HCT116 (cell line): ENCODE data around the gene LRRC3. TPM values are rescaled to one million over a fixed set of nuclear protein-coding genes. Genes with fewer than 3 reads are reported as not detected.

Experiments used
- ATAC-seq: fragments of 200-7000 bp; cut with Tn5 transposase; 2 replicates; pipeline ENCODE4 v1.9.1; 2020; ENCODE audit warnings: mild to moderate bottlenecking, moderate library complexity
- BruUV-seq: library from RNA; stranded (reverse); fragments of 400-500 nt; replicated peaks from 2 replicates; lab custom pipeline; 2021; lab: Mats Ljungman, UMichigan
- CTCF ChIA-PET: fragments of 300-600 bp; sonication (Branson Sonifier 250); formaldehyde crosslinking; loops from one replicate; lab custom pipeline; 2021; ENCODE audit warnings: antibody characterized with exemption; lab: Charles Lee
- POLR2A ChIA-PET: fragments of 300-600, 350-600 bp; sonication (Branson Sonifier 250); formaldehyde crosslinking; loops from one replicate; lab custom pipeline; 2021; ENCODE audit warnings: antibody characterized with exemption; lab: Charles Lee
- RAD21 ChIA-PET, 2 experiments: fragments of 300-600 bp; sonication (Branson Sonifier 250); formaldehyde crosslinking; loops; one replicate each; lab custom pipeline; 2023; ENCODE audit warnings: low total read pairs in 2 of 2; ENCODE audit not compliant: uncharacterized antibody in 2 of 2, unreplicated experiment in 2 of 2, low non-redundant PET in 1 of 2; lab: Charles Lee
- DNase-seq: peaks from one replicate; pipeline ENCODE4 v3.0.0-alpha.2; 2010; ENCODE audit warnings: low read depth, low spot score
- H2AFZ ChIP-seq: fragments of 200-600 bp; shearing (Covaris generic), sonication (generic); 2 replicates; pipeline ENCODE4 v1.6.1; 2017; ENCODE audit warnings: low read depth, mixed run types, mixed read lengths, antibody characterized with exemption, low read length; ENCODE audit not compliant: poor library complexity, severe bottlenecking
- H3K27ac ChIP-seq: 2 replicates; pipeline ENCODE4 v1.5.1; 2012; ENCODE audit warnings: low read depth, low read length
- H3K27me3 ChIP-seq: fragments of 200-600 bp; sonication (generic); 2 replicates; pipeline ENCODE4 v1.6.1; 2016; ENCODE audit warnings: mixed run types, low read length, mixed read lengths; ENCODE audit not compliant: insufficient read depth
- H3K36me3 ChIP-seq, 2 experiments: fragments of 200-500 bp in 1 of 2; fragments of 200-600 bp in 1 of 2; sonication (Bioruptor generic) in 1 of 2; sonication (generic) in 1 of 2; 2 replicates each; pipeline versions ENCODE4 v1.5.1 to v1.6.1; 2014 to 2016; ENCODE audit warnings: low read length in 2 of 2, inconsistent platforms in 1 of 2, mixed read lengths in 1 of 2, mixed run types in 1 of 2; ENCODE audit not compliant: insufficient read depth in 2 of 2, control insufficient read depth in 1 of 2
- H3K4me1 ChIP-seq, 2 experiments: fragments of 200-600 bp in 1 of 2; sonication (generic) in 1 of 2; 2 replicates each; pipeline versions ENCODE4 v1.5.1 to v1.6.1; 2012 to 2017; ENCODE audit warnings: low read length in 2 of 2, inconsistent platforms in 1 of 2, mild to moderate bottlenecking in 1 of 2, mixed read lengths in 1 of 2, mixed run types in 1 of 2, moderate library complexity in 1 of 2; ENCODE audit not compliant: insufficient read depth in 2 of 2, control insufficient read depth in 1 of 2
- H3K4me2 ChIP-seq: fragments of 200-600 bp; sonication (generic); 2 replicates; pipeline ENCODE4 v1.6.1; 2017; ENCODE audit warnings: mixed run types, low read length, mixed read lengths
- H3K4me3 ChIP-seq, 2 experiments: fragments of 200-600 bp in 1 of 2; sonication (generic) in 1 of 2; replicated peaks in 1 of 2; 2 replicates each; pipeline ENCODE4 v1.5.1; 2011 to 2016; ENCODE audit warnings: low read length in 2 of 2, control low read depth in 1 of 2, low read depth in 1 of 2, mild to moderate bottlenecking in 1 of 2, mixed read lengths in 1 of 2, mixed run types in 1 of 2
- H3K79me2 ChIP-seq: fragments of 200-600 bp; sonication (generic); 2 replicates; pipeline ENCODE4 v1.6.1; 2017; ENCODE audit warnings: mild to moderate bottlenecking, mixed run types, low read length, moderate library complexity, mixed read lengths; ENCODE audit not compliant: insufficient read depth
- H3K9ac ChIP-seq: fragments of 200-600 bp; sonication (generic); 2 replicates; pipeline ENCODE4 v1.6.1; 2016; ENCODE audit warnings: low read length, mixed read lengths
- H3K9me2 ChIP-seq: fragments of 200-600 bp; sonication (generic), shearing (Covaris generic); 2 replicates; pipeline ENCODE4 v1.6.1; 2017; ENCODE audit warnings: mixed run types, mild to moderate bottlenecking, moderate library complexity; ENCODE audit not compliant: insufficient read depth
- H3K9me3 ChIP-seq, 2 experiments: fragments of 200-500 bp in 1 of 2; fragments of 200-600 bp in 1 of 2; sonication (Bioruptor generic) in 1 of 2; sonication (generic) in 1 of 2; 2 replicates each; pipeline ENCODE4 v1.6.1; 2014 to 2017; ENCODE audit warnings: low read length in 2 of 2, mixed read lengths in 2 of 2, inconsistent platforms in 1 of 2, low read depth in 1 of 2, mild to moderate bottlenecking in 1 of 2, mixed run types in 1 of 2, moderate library complexity in 1 of 2; ENCODE audit not compliant: control insufficient read depth in 1 of 2, insufficient read depth in 1 of 2
- H4K20me1 ChIP-seq: fragments of 200-600 bp; sonication (generic), shearing (Covaris generic); 2 replicates; pipeline ENCODE4 v1.6.1; 2017; ENCODE audit warnings: mixed run types, mild to moderate bottlenecking, moderate library complexity; ENCODE audit not compliant: insufficient read depth
- EGR1 ChIP-seq: IDR thresholded peaks from 2 replicates; pipeline ENCODE4 v1.6.1; 2012; ENCODE audit warnings: low read depth
- EZH2 ChIP-seq: fragments of 200-600 bp; sonication (generic); IDR thresholded peaks from 2 replicates; pipeline ENCODE4 v1.6.1; 2017; ENCODE audit warnings: antibody characterized with exemption, mixed run types
- EZH2phosphoT487 ChIP-seq: fragments of 200-600 bp; IDR thresholded peaks from 2 replicates; pipeline ENCODE4 v1.6.1; 2018; ENCODE audit warnings: antibody characterized with exemption, borderline replicate concordance
- FOSL1 ChIP-seq: IDR thresholded peaks from 2 replicates; pipeline ENCODE4 v1.6.1; 2012; ENCODE audit warnings: low read depth
- SP1 ChIP-seq: IDR thresholded peaks from 2 replicates; pipeline ENCODE4 v1.6.1; 2012; ENCODE audit warnings: low read depth
- SRF ChIP-seq: IDR thresholded peaks from 2 replicates; pipeline ENCODE4 v1.6.1; 2012; ENCODE audit warnings: low read depth
- ZNF274 ChIP-seq: fragments of 200-500 bp; sonication (Bioruptor generic); IDR thresholded peaks from 2 replicates; pipeline ENCODE4 v1.6.1; 2014; ENCODE audit warnings: mild to moderate bottlenecking, low read depth, low read length, inconsistent platforms
- intact Hi-C: fragments of 100-400 bp; cut with micrococcal nuclease; formaldehyde crosslinking; loops from 2 replicates; pipeline ENCODE4 v1.10.0; 2022
- total RNA-seq: library from RNA; stranded (reverse); gene quantifications from one replicate; pipeline ENCODE4 v1.2.1, GENCODE V29; 2021; ENCODE audit not compliant: unreplicated experiment
- TF ChIP-seq, protein P1 (sequence below), 3 experiments: fragments of 200-600 bp in 1 of 3; sonication (generic) in 1 of 3; IDR thresholded peaks in 2 of 3; conservative IDR thresholded peaks in 1 of 3; 2 replicates each; pipeline ENCODE4 v1.5.1; 2012 to 2017; ENCODE audit warnings: low read depth in 2 of 3, low read length in 2 of 3, antibody characterized with exemption in 1 of 3, borderline replicate concordance in 1 of 3, control low read depth in 1 of 3, mild to moderate bottlenecking in 1 of 3, mixed read lengths in 1 of 3, mixed run types in 1 of 3, moderate library complexity in 1 of 3; ENCODE audit not compliant: insufficient read depth in 1 of 3
- TF ChIP-seq, protein P2 (sequence below): IDR thresholded peaks from 2 replicates; pipeline ENCODE4 v1.6.1; 2012
- TF ChIP-seq, protein P3 (sequence below): IDR thresholded peaks from 2 replicates; pipeline ENCODE4 v1.6.1; 2012; ENCODE audit warnings: low read depth

The LRRC3 gene
- total RNA-seq, 1 experiment from 2014 or later, result 7.5 TPM

DNA sequence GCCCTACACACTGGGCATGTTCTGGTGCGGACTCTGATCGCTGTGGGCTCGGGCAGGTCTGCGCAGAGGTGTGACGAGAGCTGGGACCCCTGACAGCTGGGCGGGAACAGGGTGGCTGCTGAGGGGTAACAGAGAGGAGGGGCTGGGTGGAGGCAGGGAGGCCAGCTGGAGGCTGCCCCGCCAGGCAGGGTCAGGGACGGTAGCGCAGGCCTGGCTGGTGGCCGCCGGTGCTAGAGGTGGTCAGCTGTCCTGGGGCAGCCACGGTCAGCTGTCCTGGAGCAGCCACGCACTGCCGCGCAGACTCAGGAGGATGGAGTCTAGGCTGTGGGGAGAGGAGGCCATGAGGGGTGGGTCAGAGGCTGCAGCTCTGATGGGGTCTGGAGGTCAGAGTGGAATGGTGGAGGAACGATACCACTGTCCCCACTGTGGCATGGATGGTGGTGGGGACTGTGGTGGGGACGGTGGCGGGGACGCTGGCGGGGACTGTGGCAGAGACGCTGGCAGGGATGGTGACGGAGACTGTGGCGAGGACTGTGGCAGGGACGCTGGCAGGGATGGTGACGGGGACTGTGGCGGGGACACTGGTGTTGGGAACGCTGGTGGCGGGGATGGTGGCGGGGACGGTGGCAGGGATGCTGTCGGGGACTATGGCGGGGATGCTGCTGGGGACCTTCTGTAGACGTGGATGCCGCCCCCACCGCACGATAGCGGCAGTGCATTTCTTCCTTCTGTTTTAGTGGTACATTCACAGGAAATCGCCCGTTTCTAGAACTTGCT, 21.3 kb upstream of the LRRC3 start:
- Histone ChIP-seq H3K27me3 (no peaks in the 10 kb centered on the region), H3K4me1 (peaks cover 0 to under 1% of the 10 kb centered on the region in 2 experiments; a peak in 1 of 4 replicates), H3K36me3 (peaks cover 2 to 15% of the 10 kb centered on the region in 2 experiments; a peak in 3 of 4 replicates), H3K27ac (no peak overlapping the region; the same call in 1 of the 2 replicates), H3K9me3 (peaks cover 4 to 6% of the 10 kb centered on the region in 2 experiments; a peak in 3 of 4 replicates), H3K4me2 (no peak overlapping the region), H3K9me2 (no peaks in the 10 kb centered on the region), H3K4me3 (no peak overlapping the region), H3K9ac (no peak overlapping the region), H2AFZ (no peak overlapping the region), H3K79me2 (peaks cover 40% of the 10 kb centered on the region), H4K20me1 (no peaks in the 10 kb centered on the region)
- intact Hi-C loops, result no loop called here
- CTCF ChIA-PET, result no interaction called here
- BruUV-seq, result no TSS peak
- ATAC-seq, result no peak
- TF ChIP-seq, protein P1, sequence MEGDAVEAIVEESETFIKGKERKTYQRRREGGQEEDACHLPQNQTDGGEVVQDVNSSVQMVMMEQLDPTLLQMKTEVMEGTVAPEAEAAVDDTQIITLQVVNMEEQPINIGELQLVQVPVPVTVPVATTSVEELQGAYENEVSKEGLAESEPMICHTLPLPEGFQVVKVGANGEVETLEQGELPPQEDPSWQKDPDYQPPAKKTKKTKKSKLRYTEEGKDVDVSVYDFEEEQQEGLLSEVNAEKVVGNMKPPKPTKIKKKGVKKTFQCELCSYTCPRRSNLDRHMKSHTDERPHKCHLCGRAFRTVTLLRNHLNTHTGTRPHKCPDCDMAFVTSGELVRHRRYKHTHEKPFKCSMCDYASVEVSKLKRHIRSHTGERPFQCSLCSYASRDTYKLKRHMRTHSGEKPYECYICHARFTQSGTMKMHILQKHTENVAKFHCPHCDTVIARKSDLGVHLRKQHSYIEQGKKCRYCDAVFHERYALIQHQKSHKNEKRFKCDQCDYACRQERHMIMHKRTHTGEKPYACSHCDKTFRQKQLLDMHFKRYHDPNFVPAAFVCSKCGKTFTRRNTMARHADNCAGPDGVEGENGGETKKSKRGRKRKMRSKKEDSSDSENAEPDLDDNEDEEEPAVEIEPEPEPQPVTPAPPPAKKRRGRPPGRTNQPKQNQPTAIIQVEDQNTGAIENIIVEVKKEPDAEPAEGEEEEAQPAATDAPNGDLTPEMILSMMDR (IDR thresholded peaks at IDR 0.05 in 2 of 3, conservative IDR thresholded peaks at IDR 0.05 in 1 of 3; ENCODE audit: borderline replicate concordance in 1 of 3, insufficient read depth in 1 of 3, low read depth in 2 of 3, low read length in 2 of 3), result no peak
- TF ChIP-seq EZH2 (no peak), EZH2phosphoT487 (no peak)
- RAD21 ChIA-PET, result no interaction called here
- POLR2A ChIA-PET, result no interaction called here
- DNase-seq, result no peak

DNA sequence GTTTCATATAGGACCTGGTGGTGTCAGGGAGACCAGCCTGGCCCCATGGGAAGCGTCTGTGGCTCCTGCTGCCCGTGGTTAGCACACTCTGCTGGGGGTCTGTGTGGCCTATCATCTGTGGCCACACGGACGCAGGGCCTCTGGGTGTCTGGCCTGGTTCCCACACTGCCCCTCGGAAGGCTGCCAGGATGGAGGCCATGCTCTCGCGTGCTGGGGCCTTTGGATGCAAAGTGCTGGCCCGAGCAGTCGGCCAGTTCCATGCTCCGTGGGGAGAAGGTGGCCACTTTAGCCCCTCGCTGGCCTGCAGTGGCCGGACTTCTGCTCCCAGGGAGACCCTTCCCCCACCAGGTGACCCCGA, 20.8 kb upstream of the LRRC3 start:
- BruUV-seq, result no TSS peak
- no peaks in the 10 kb centered on the region for H3K4me1 ChIP-seq
- intact Hi-C loops, result no loop called here
- H3K27me3 ChIP-seq, result no peaks in the 10 kb centered on the region
- no peak overlapping the region for H3K9ac ChIP-seq
- H3K79me2 ChIP-seq, result peaks cover 38% of the 10 kb centered on the region
- H2AFZ ChIP-seq, result no peak overlapping the region
- ChIA-PET CTCF (no interaction called here), RAD21 (no interaction called here), POLR2A (no interaction called here)
- no peak for DNase-seq
- no peaks in the 10 kb centered on the region for H4K20me1 ChIP-seq
- H3K9me2 ChIP-seq, result no peaks in the 10 kb centered on the region
- ATAC-seq, result no peak
- peaks cover 4 to 5% of the 10 kb centered on the region in 2 experiments; a peak in 3 of 4 replicates for H3K9me3 ChIP-seq
- H3K27ac ChIP-seq, result no peak overlapping the region
- H3K4me2 ChIP-seq, result no peak overlapping the region
- no peak overlapping the region for H3K4me3 ChIP-seq
- H3K36me3 ChIP-seq, result peaks cover 2 to 15% of the 10 kb centered on the region in 2 experiments; a peak in 3 of 4 replicates
- TF ChIP-seq SP1 (no peak), SRF (no peak), ZNF274 (no peak), EZH2phosphoT487 (no peak), FOSL1 (no peak), EGR1 (no peak)
- TF ChIP-seq, protein P2, sequence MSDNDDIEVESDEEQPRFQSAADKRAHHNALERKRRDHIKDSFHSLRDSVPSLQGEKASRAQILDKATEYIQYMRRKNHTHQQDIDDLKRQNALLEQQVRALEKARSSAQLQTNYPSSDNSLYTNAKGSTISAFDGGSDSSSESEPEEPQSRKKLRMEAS, result no peak
- TF ChIP-seq, protein P3, sequence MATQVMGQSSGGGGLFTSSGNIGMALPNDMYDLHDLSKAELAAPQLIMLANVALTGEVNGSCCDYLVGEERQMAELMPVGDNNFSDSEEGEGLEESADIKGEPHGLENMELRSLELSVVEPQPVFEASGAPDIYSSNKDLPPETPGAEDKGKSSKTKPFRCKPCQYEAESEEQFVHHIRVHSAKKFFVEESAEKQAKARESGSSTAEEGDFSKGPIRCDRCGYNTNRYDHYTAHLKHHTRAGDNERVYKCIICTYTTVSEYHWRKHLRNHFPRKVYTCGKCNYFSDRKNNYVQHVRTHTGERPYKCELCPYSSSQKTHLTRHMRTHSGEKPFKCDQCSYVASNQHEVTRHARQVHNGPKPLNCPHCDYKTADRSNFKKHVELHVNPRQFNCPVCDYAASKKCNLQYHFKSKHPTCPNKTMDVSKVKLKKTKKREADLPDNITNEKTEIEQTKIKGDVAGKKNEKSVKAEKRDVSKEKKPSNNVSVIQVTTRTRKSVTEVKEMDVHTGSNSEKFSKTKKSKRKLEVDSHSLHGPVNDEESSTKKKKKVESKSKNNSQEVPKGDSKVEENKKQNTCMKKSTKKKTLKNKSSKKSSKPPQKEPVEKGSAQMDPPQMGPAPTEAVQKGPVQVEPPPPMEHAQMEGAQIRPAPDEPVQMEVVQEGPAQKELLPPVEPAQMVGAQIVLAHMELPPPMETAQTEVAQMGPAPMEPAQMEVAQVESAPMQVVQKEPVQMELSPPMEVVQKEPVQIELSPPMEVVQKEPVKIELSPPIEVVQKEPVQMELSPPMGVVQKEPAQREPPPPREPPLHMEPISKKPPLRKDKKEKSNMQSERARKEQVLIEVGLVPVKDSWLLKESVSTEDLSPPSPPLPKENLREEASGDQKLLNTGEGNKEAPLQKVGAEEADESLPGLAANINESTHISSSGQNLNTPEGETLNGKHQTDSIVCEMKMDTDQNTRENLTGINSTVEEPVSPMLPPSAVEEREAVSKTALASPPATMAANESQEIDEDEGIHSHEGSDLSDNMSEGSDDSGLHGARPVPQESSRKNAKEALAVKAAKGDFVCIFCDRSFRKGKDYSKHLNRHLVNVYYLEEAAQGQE, result no peak
